Measurements from ENCODE around the gene SPCS2.
A peak's percentile ranks its signal among the peaks of the same experiment; 100 is the strongest.

Gene SPCS2

GRCh38 chr11:74948898-74949752, at the start of gene SPCS2, which contains the start of gene XRRA1:
TSS of gene SPCS2 (plus strand) at chr11:74949266. CDS start at chr11:74949286, 20 bp downstream.
TSS of gene XRRA1 (minus strand) at chr11:74949091. CDS start at chr11:74940878, 8,213 bp downstream.
- no peak for TF ChIP-seq ZNF274 (IDR thresholded peaks at IDR 0.05; ENCODE audit: low read depth, low read length)
- peak within 1 kb of the TSS; percentile 97 for H3K4me3 ChIP-seq (ENCODE audit: low read length)

- TF ChIP-seq ZNF274 (IDR thresholded peaks at IDR 0.05; ENCODE audit: low read depth, low read length): no peak
- H3K4me3 ChIP-seq (ENCODE audit: low read length): no peak overlapping the region
These were observed 46.7 kb upstream of the SPCS2 start for GRCh38 chr11:74902342-74902741.

DNA sequence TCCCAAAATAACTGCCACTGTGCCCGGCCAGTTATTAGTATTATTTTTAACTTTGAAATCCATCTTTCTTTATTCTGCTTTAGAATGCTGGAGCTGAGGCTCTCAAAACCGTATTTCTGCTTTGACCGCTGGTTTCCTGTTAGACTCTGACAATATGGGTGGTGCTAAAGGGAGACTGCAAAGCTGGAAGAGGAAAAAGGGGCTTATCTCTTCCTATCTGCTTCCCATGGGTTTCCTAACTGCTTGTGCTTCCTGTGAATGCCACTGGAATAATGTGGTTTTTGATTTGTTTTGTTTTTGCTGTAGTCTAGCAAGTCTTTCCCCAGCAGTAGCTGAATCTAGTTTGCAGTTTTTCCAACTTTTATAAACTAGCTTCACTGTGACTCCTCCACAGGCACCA, 43.7 kb upstream of the SPCS2 start:
- no peak for TF ChIP-seq ZNF274 (IDR thresholded peaks at IDR 0.05; ENCODE audit: low read depth, low read length)
- H3K4me3 ChIP-seq (ENCODE audit: low read length): no peak overlapping the region

DNA sequence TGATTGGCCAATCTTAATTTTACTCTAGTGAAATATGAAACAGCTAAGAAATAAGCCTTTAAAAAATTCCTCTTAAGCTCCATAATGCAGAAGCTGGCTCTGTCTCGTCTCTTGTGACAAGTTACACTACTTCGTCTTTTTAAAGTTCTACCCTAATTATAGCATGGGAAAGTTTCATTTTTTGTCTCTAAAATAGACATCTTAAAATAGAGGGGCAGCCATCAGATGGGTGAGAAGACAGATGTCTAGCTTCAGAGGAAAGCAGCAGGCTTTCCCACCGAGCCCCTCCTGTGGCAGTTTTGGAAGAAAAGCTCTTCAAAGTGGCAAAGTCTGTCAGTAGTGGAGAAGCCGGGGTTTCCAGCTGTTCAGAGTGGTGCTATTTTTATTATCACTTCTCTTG, 39.7 kb upstream of the SPCS2 start:
- no peak for TF ChIP-seq ZNF274 (IDR thresholded peaks at IDR 0.05; ENCODE audit: low read depth, low read length)
- H3K4me3 ChIP-seq (ENCODE audit: low read length): no peak overlapping the region

DNA sequence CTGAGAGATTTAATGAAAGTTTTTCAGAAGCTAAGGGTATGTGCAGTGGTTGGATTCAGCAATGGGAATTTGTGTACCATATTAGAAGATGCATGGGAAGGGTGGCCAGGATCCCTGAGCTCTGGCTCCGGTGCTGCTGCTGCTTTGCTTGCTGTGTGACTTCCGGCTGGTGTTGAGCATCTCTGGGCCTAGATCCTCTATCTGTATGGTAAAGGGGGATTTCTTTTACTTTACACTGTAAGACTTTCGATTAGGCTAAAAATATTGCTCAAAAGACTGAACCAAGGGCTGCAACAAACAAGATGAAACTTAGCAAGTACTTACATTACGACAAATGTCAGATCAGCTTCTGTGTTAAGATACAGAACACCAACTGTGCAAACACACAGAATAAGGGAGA, 39.3 kb upstream of the SPCS2 start:
- H3K4me3 ChIP-seq (ENCODE audit: low read length): no peak overlapping the region

GRCh38 chr11:74923125-74923524, 25.9 kb upstream of the SPCS2 start:
- TF ChIP-seq ZNF274 (IDR thresholded peaks at IDR 0.05; ENCODE audit: low read depth, low read length): no peak
- H3K4me3 ChIP-seq (ENCODE audit: low read length): no peak overlapping the region

More for the DNA sequence above, 39.3 kb upstream of the SPCS2 start:
- TF ChIP-seq ZNF274 (IDR thresholded peaks at IDR 0.05; ENCODE audit: low read depth, low read length): no peak

DNA sequence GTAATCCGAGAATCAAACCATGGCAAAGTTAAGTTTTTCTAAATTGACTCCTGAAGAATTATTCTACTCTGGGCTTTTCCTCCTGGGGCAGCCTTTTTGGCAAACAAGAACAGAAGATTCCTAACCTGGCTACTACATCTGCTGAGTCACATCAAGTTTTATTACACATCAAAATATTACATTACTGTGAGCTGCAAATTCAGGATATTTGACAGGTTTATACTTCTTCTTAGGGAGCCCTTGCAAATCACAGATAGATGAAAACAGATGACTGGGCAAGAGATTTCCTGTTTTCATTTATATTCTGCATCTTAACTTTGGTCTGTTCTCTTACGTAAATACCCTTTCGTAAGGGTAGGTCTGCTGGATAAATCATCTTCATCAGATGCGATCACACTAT, 23.8 kb upstream of the SPCS2 start:
- no peak overlapping the region for H3K4me3 ChIP-seq (ENCODE audit: low read length)
- no peak for TF ChIP-seq ZNF274 (IDR thresholded peaks at IDR 0.05; ENCODE audit: low read depth, low read length)

DNA sequence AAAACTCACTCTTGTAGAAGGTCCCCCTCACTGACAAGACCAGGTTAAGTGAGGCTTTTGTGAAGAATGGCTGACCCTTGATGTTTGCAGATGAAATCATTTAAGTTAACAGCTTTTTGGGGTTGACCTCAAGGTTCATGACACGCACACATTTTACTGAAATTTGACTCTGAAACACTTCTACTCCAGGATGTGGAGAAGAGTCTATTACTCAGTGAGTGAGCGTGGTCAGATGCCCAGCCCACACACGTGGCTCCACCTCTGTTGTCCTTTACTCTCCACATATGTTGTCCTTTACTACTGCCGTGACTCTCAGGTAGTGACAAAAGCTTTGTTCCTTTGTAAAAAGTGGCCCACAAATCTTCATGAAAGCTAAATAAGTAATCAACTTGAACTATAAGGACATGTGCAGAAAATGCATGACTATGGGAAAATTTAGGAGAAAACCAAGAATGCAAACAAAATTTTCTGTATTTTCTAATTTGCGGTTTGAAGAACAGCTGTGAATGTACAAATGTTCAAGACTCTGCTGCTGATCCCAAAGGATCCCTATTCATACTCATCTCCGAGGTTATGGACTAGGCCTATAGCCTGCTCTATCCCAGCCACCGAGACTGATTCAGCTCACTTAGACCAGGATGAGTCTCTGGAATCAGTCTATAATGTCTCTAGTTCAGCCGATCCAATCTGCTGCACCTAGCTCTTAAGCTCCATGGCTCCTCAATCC, 22.6 kb upstream of the SPCS2 start:
- no peak overlapping the region for H3K4me3 ChIP-seq (ENCODE audit: low read length)
- no peak for TF ChIP-seq ZNF274 (IDR thresholded peaks at IDR 0.05; ENCODE audit: low read depth, low read length)

- no peak overlapping the region for H3K4me3 ChIP-seq (ENCODE audit: low read length)
- no peak for TF ChIP-seq ZNF274 (IDR thresholded peaks at IDR 0.05; ENCODE audit: low read depth, low read length)
These were observed 21.6 kb upstream of the SPCS2 start for GRCh38 chr11:74927496-74927895.

DNA sequence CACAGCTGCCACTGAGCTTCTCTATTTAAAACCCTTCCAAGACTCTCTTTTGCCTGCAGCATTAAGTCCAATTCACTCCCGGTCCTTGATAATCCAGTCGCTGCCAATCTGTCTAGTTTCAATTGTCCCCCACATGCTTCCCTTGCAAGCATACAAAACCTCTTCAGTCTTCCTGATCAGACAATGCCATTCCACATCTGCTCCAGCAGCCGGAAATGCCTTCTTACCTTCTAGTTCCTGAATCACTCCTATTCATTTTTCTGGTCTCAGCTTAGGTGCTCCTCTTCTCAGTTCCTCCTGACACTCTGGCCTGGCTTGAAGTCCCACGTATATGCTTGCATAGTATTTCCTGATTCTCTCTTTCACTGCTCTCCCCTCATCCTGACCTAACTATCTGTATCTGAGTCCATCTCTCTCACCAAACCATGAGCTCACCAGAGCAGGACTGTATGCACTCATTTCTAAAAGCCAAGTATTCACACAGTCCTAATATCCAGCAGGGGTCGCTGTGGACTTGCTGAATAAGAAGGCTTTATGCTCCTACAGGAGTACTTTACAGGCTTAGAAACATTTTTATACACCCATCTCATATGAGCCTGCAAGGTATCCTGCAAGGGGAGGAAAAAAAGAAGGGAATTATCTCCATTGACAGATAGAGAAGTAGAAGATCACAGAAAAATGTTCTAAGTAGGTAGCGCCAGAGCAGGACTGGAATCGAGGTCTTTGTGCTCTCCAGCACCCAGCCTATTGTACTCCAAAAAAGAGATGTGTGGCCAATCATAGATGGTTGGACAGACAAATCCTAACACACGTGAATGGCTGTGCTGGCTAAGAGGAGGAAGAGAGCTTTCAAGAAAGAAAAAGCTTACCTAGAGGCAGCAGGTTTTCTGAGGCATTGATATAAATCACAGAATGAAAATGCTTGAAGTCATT, 19.4 kb upstream of the SPCS2 start:
- H3K4me3 ChIP-seq (ENCODE audit: low read length): no peak overlapping the region
- TF ChIP-seq ZNF274 (IDR thresholded peaks at IDR 0.05; ENCODE audit: low read depth, low read length): no peak

GRCh38 chr11:74932169-74932568, 16.9 kb upstream of the SPCS2 start:
- TF ChIP-seq ZNF274 (IDR thresholded peaks at IDR 0.05; ENCODE audit: low read depth, low read length): no peak
- H3K4me3 ChIP-seq (ENCODE audit: low read length): no peak overlapping the region

GRCh38 chr11:74932797-74933196, 16.3 kb upstream of the SPCS2 start:
- H3K4me3 ChIP-seq (ENCODE audit: low read length): no peak overlapping the region
- no peak for TF ChIP-seq ZNF274 (IDR thresholded peaks at IDR 0.05; ENCODE audit: low read depth, low read length)

DNA sequence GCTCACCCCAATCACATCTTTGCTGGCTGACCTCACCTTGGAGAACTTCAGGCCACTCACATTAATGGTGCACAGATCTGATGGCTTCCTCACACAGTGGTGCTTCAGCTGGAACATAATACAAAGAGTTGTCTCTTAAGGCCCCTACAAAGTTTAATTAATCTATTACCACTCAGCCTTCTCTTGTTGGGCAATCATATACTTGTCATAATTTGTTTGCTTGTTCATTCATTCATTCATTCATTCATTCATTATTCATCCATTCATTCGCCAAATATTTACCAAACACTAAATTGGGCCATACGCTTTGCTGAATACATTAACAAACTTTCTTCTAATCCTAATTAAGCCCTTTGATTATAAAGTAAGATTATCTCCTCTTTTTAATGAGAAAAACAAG, 15.3 kb upstream of the SPCS2 start:
- TF ChIP-seq ZNF274 (IDR thresholded peaks at IDR 0.05; ENCODE audit: low read depth, low read length): no peak
- H3K4me3 ChIP-seq (ENCODE audit: low read length): no peak overlapping the region

DNA sequence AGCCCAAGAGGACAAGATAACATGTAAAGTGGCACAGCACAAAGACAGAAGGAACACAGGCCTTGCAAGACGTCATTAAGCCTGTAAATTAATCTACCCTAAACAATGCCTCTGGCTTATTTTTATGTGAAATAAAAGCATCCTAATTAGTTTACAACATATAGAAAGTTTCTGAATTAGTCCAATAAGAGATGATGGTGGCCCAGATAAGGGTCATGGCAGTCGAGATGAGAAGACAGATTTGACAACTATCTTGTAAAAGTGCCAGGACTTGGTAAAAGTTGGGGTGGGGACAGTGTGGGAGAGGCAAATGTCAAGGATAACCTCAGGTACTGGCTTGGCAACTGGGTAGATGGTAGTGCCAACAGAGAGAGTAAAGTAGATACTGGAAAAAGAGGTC, 13.8 kb upstream of the SPCS2 start:
- H3K4me3 ChIP-seq (ENCODE audit: low read length): no peak overlapping the region
- TF ChIP-seq ZNF274 (IDR thresholded peaks at IDR 0.05; ENCODE audit: low read depth, low read length): no peak

Measured in GM08714 (cell line).